Measurements from ENCODE around the gene SOX13. TPM values are rescaled to one million over a fixed set of nuclear protein-coding genes. Genes with fewer than 3 reads are reported as not detected.

SOX13 gene
- polyA plus RNA-seq, 1 donor (not counting 4 experiments of a cell fraction or from before 2014, with no cell fraction given) = 4.9 TPM

DNA sequence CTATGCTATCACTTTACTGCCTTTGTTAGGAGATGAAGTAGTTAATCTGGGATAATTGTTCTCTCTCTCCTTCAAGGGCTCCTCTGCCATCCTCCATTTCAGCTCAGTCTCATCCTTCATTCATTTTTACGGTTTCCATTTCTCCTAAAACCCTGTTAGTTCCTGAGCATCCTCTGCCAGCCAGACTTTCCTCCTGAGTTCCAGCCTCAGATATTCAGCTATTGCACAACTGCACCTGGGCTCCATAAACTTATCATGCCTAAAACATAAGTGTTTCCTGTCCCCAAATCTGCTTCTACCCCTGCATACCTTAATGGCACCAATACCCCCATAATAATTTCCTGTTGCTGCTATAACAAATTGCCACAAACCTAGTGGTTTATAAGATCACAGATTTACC, 39.6 kb upstream of the SOX13 start:
- DNase-seq (ENCODE audit: low read depth, low spot score) = no peak
- dilution Hi-C loops (cut with MboI; ENCODE audit: extremely low pct_ligation_motif_present, low sequenced_read_pairs) = no loop called here
- H4K20me1 ChIP-seq (ENCODE audit: control insufficient read depth, extremely low read depth, insufficient read depth, low read length) = no peaks in the 10 kb centered on the region
- TF ChIP-seq EZH2 (IDR thresholded peaks at IDR 0.05; ENCODE audit: low read length) = no peak
- TF ChIP-seq, protein P1, sequence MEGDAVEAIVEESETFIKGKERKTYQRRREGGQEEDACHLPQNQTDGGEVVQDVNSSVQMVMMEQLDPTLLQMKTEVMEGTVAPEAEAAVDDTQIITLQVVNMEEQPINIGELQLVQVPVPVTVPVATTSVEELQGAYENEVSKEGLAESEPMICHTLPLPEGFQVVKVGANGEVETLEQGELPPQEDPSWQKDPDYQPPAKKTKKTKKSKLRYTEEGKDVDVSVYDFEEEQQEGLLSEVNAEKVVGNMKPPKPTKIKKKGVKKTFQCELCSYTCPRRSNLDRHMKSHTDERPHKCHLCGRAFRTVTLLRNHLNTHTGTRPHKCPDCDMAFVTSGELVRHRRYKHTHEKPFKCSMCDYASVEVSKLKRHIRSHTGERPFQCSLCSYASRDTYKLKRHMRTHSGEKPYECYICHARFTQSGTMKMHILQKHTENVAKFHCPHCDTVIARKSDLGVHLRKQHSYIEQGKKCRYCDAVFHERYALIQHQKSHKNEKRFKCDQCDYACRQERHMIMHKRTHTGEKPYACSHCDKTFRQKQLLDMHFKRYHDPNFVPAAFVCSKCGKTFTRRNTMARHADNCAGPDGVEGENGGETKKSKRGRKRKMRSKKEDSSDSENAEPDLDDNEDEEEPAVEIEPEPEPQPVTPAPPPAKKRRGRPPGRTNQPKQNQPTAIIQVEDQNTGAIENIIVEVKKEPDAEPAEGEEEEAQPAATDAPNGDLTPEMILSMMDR (optimal IDR thresholded peaks at IDR 0.05 in 1 of 3, IDR thresholded peaks at IDR 0.05 in 1 of 3, conservative IDR thresholded peaks at IDR 0.05 in 1 of 3; ENCODE audit: extremely low read depth in 1 of 3, insufficient read depth in 2 of 3, low read length in 3 of 3) = no peak
- H3K4me1 ChIP-seq (ENCODE audit: control insufficient read depth, extremely low read depth, insufficient read depth, low read length) = no peaks in the 10 kb centered on the region
- no peak overlapping the region for H3K4me3 ChIP-seq (ENCODE audit: control insufficient read depth in 2 of 3, extremely low read depth in 1 of 3, insufficient read depth in 2 of 3, low read depth in 1 of 3, low read length in 3 of 3)
- H2AFZ ChIP-seq (ENCODE audit: control insufficient read depth, low read length) = no peak overlapping the region
- no peaks in the 10 kb centered on the region for H3K9me3 ChIP-seq (ENCODE audit: control insufficient read depth, low read depth, low read length)
- no peak for FAIRE-seq
- no peaks in the 10 kb centered on the region for H3K36me3 ChIP-seq (ENCODE audit: control insufficient read depth in 2 of 2, extremely low read depth in 1 of 2, insufficient read depth in 2 of 2, low read length in 2 of 2)
- H3K4me2 ChIP-seq (ENCODE audit: control insufficient read depth, extremely low read depth, insufficient read depth, low read depth, low read length) = no peak overlapping the region
- no peak overlapping the region for H3K9ac ChIP-seq (ENCODE audit: control insufficient read depth, extremely low read depth, insufficient read depth, low read length)
- H3K79me2 ChIP-seq (ENCODE audit: control insufficient read depth, insufficient read depth, low read length) = no peaks in the 10 kb centered on the region
- H3K27ac ChIP-seq (ENCODE audit: control insufficient read depth, insufficient read depth, low read length) = no peak overlapping the region
- no peaks in the 10 kb centered on the region for H3K9me1 ChIP-seq (ENCODE audit: control insufficient read depth, extremely low read depth, insufficient read depth, low read length)
- H3K27me3 ChIP-seq (ENCODE audit: control insufficient read depth, extremely low read depth, insufficient read depth, low read length) = no peaks in the 10 kb centered on the region

DNA sequence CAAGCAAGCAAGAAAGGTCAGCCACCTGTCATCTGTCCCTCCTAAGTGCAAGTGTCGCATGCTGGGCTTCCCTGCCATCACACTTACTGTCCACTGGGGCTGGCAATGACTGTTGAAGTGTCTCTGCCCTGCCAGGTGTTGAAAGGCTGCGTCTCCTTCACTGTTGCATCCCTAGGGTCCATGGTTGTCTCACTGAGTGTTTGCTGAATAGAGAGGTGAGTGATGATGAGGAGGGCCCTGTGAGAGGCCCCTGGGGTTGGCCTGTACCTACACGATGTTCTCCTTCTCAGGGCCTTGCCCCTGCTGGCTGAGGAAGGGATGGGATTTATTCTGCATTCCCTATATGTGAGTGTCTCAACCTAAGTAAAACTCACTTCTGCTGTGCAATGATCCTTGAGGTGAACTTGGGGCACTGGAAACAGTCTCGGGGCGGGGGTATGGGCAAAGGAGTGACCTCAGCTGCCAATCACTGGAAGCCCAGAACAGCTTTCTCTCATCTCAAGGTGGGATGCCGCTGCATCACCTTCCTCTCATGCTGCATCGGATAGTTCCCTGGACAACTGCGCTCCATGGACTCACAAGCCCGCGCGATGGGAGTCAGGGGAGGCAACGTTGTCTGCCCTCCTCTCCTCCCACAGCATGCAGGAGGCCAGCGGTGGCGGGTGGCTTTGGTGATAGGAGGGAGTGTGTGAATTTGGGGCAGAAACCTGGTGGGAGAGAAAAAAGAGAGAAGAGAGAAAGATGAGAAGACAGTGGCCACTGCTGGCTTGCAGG, 35.8 kb upstream of the SOX13 start:
- Histone ChIP-seq H2AFZ (ENCODE audit: control insufficient read depth, low read length) (no peak overlapping the region), H3K36me3 (ENCODE audit: control insufficient read depth in 2 of 2, extremely low read depth in 1 of 2, insufficient read depth in 2 of 2, low read length in 2 of 2) (no peaks in the 10 kb centered on the region), H4K20me1 (ENCODE audit: control insufficient read depth, extremely low read depth, insufficient read depth, low read length) (no peaks in the 10 kb centered on the region), H3K9me3 (ENCODE audit: control insufficient read depth, low read depth, low read length) (no peaks in the 10 kb centered on the region), H3K4me2 (ENCODE audit: control insufficient read depth, extremely low read depth, insufficient read depth, low read depth, low read length) (no peak overlapping the region), H3K27ac (ENCODE audit: control insufficient read depth, insufficient read depth, low read length) (no peak overlapping the region), H3K4me3 (ENCODE audit: control insufficient read depth in 2 of 3, extremely low read depth in 1 of 3, insufficient read depth in 2 of 3, low read depth in 1 of 3, low read length in 3 of 3) (no peak overlapping the region), H3K79me2 (ENCODE audit: control insufficient read depth, insufficient read depth, low read length) (no peaks in the 10 kb centered on the region), H3K27me3 (ENCODE audit: control insufficient read depth, extremely low read depth, insufficient read depth, low read length) (no peaks in the 10 kb centered on the region), H3K9ac (ENCODE audit: control insufficient read depth, extremely low read depth, insufficient read depth, low read length) (no peak overlapping the region), H3K4me1 (ENCODE audit: control insufficient read depth, extremely low read depth, insufficient read depth, low read length) (no peaks in the 10 kb centered on the region), H3K9me1 (ENCODE audit: control insufficient read depth, extremely low read depth, insufficient read depth, low read length) (no peaks in the 10 kb centered on the region)
- dilution Hi-C loops (cut with MboI; ENCODE audit: extremely low pct_ligation_motif_present, low sequenced_read_pairs) = no loop called here
- FAIRE-seq = no peak
- TF ChIP-seq EZH2 (IDR thresholded peaks at IDR 0.05; ENCODE audit: low read length) = no peak
- TF ChIP-seq, protein P1 (optimal IDR thresholded peaks at IDR 0.05 in 1 of 3, IDR thresholded peaks at IDR 0.05 in 1 of 3, conservative IDR thresholded peaks at IDR 0.05 in 1 of 3; ENCODE audit: extremely low read depth in 1 of 3, insufficient read depth in 2 of 3, low read length in 3 of 3) = peak in 2 of 3 experiments; percentile 9 to 26
- DNase-seq (ENCODE audit: low read depth, low spot score) = no peak
